Measurements from ENCODE around the gene LINGO3. TPM values are rescaled to one million over a fixed set of nuclear protein-coding genes. Genes with fewer than 3 reads are reported as not detected.

LINGO3 gene
- total and polyA plus RNA-seq, 2 experiments from 2014 or later, result not detected

- H4K20me1 ChIP-seq (ENCODE audit: insufficient read depth), result no peaks in the 10 kb centered on the region
- H3K27me3 ChIP-seq (replicated peaks; ENCODE audit: insufficient read depth), result no peaks in the 10 kb centered on the region
- no peaks in the 10 kb centered on the region for H3K9me3 ChIP-seq (ENCODE audit: low read depth)
- H2AFZ ChIP-seq, result no peak overlapping the region
- DNase-seq, result no peak
- peaks cover 12% of the 10 kb centered on the region; the same call in 1 of the 2 replicates for H3F3A ChIP-seq (ENCODE audit: insufficient read depth)
- no peaks in the 10 kb centered on the region for H3K4me1 ChIP-seq (ENCODE audit: insufficient read depth)
- no peak for TF ChIP-seq EZH2phosphoT487 (IDR thresholded peaks at IDR 0.05; ENCODE audit: insufficient read depth, low read depth)
- TF ChIP-seq EZH2 (IDR thresholded peaks at IDR 0.05; ENCODE audit: insufficient read depth, poor library complexity, severe bottlenecking), result no peak
- no peak overlapping the region for H3K27ac ChIP-seq
- in situ Hi-C loops (cut with MboI), result no loop called here
- no peaks in the 10 kb centered on the region for H3K9me2 ChIP-seq (ENCODE audit: insufficient read depth)
- H3K36me3 ChIP-seq (ENCODE audit: low read depth), result no peaks in the 10 kb centered on the region
- no peak overlapping the region for H3K4me2 ChIP-seq (ENCODE audit: unreplicated experiment)
- H3K4me3 ChIP-seq, result no peak overlapping the region
- peaks cover 4% of the 10 kb centered on the region; the same call in 1 of the 2 replicates for H3K79me2 ChIP-seq (ENCODE audit: insufficient read depth)
- H3K9ac ChIP-seq, result no peak overlapping the region
- 83 to 86% methylated on average over 16 to 20 of the region's 20 CpGs for WGBS, 2 experiments (ENCODE audit: low coverage in 1 of 2, low lambda C conversion rate in 2 of 2, missing lambda C conversion rate in 2 of 2)
Observed at GRCh38 chr19:2319551-2319950, 11.6 kb upstream of the LINGO3 start.

- WGBS, 2 experiments (ENCODE audit: low coverage in 1 of 2, low lambda C conversion rate in 2 of 2, missing lambda C conversion rate in 2 of 2), result 74 to 90% methylated on average over 6 of the region's 6 CpGs
- TF ChIP-seq EZH2phosphoT487 (IDR thresholded peaks at IDR 0.05; ENCODE audit: insufficient read depth, low read depth), result no peak
- TF ChIP-seq EZH2 (IDR thresholded peaks at IDR 0.05; ENCODE audit: insufficient read depth, poor library complexity, severe bottlenecking), result no peak
- Histone ChIP-seq H3K79me2 (ENCODE audit: insufficient read depth) (no peaks in the 10 kb centered on the region), H2AFZ (no peak overlapping the region), H3K9me3 (ENCODE audit: low read depth) (no peaks in the 10 kb centered on the region), H3K4me1 (ENCODE audit: insufficient read depth) (no peaks in the 10 kb centered on the region), H4K20me1 (ENCODE audit: insufficient read depth) (no peaks in the 10 kb centered on the region), H3K36me3 (ENCODE audit: low read depth) (no peaks in the 10 kb centered on the region), H3K27ac (no peak overlapping the region), H3K4me3 (no peak overlapping the region), H3K9ac (no peak overlapping the region), H3F3A (ENCODE audit: insufficient read depth) (peaks cover 12% of the 10 kb centered on the region; the same call in 1 of the 2 replicates), H3K27me3 (replicated peaks; ENCODE audit: insufficient read depth) (no peaks in the 10 kb centered on the region), H3K4me2 (ENCODE audit: unreplicated experiment) (no peak overlapping the region), H3K9me2 (ENCODE audit: insufficient read depth) (no peaks in the 10 kb centered on the region)
- in situ Hi-C loops (cut with MboI), result no loop called here
- DNase-seq, result no peak
Observed at GRCh38 chr19:2318923-2319322, 11.0 kb upstream of the LINGO3 start.

- Histone ChIP-seq H3K9ac (no peak overlapping the region), H3K27me3 (replicated peaks; ENCODE audit: insufficient read depth) (no peaks in the 10 kb centered on the region), H3K9me2 (ENCODE audit: insufficient read depth) (no peaks in the 10 kb centered on the region), H3K27ac (no peak overlapping the region), H3K4me2 (ENCODE audit: unreplicated experiment) (no peak overlapping the region), H3K36me3 (ENCODE audit: low read depth) (no peaks in the 10 kb centered on the region), H3K4me1 (ENCODE audit: insufficient read depth) (no peaks in the 10 kb centered on the region), H3K4me3 (no peak overlapping the region), H4K20me1 (ENCODE audit: insufficient read depth) (no peaks in the 10 kb centered on the region), H3K79me2 (ENCODE audit: insufficient read depth) (no peaks in the 10 kb centered on the region), H3F3A (ENCODE audit: insufficient read depth) (peaks cover 12% of the 10 kb centered on the region; the same call in 1 of the 2 replicates), H3K9me3 (ENCODE audit: low read depth) (no peaks in the 10 kb centered on the region), H2AFZ (no peak overlapping the region)
- no peak for DNase-seq
- in situ Hi-C loops (cut with MboI), result no loop called here
- TF ChIP-seq EZH2phosphoT487 (IDR thresholded peaks at IDR 0.05; ENCODE audit: insufficient read depth, low read depth) (no peak), EZH2 (IDR thresholded peaks at IDR 0.05; ENCODE audit: insufficient read depth, poor library complexity, severe bottlenecking) (no peak)
- 85 to 89% methylated on average over 22 to 25 of the region's 25 CpGs for WGBS, 2 experiments (ENCODE audit: low coverage in 1 of 2, low lambda C conversion rate in 2 of 2, missing lambda C conversion rate in 2 of 2)
Observed at GRCh38 chr19:2317756-2318155, 9.8 kb upstream of the LINGO3 start.

- 94 to 96% methylated on average over 12 to 13 of the region's 13 CpGs for WGBS, 2 experiments (ENCODE audit: low coverage in 1 of 2, low lambda C conversion rate in 2 of 2, missing lambda C conversion rate in 2 of 2)
- Histone ChIP-seq H3K79me2 (ENCODE audit: insufficient read depth) (no peaks in the 10 kb centered on the region), H3K9ac (no peak overlapping the region), H4K20me1 (ENCODE audit: insufficient read depth) (no peaks in the 10 kb centered on the region), H3K36me3 (ENCODE audit: low read depth) (no peaks in the 10 kb centered on the region), H3F3A (ENCODE audit: insufficient read depth) (peaks cover 12% of the 10 kb centered on the region; the same call in 1 of the 2 replicates), H3K4me2 (ENCODE audit: unreplicated experiment) (no peak overlapping the region), H3K4me3 (no peak overlapping the region), H3K4me1 (ENCODE audit: insufficient read depth) (no peaks in the 10 kb centered on the region), H3K27me3 (replicated peaks; ENCODE audit: insufficient read depth) (no peaks in the 10 kb centered on the region), H3K9me2 (ENCODE audit: insufficient read depth) (no peaks in the 10 kb centered on the region), H3K27ac (no peak overlapping the region), H2AFZ (no peak overlapping the region), H3K9me3 (ENCODE audit: low read depth) (no peaks in the 10 kb centered on the region)
- no peak for DNase-seq
- in situ Hi-C loops (cut with MboI), result no loop called here
- TF ChIP-seq EZH2 (IDR thresholded peaks at IDR 0.05; ENCODE audit: insufficient read depth, poor library complexity, severe bottlenecking), result no peak
- no peak for TF ChIP-seq EZH2phosphoT487 (IDR thresholded peaks at IDR 0.05; ENCODE audit: insufficient read depth, low read depth)
Observed at GRCh38 chr19:2317300-2317699, 9.3 kb upstream of the LINGO3 start.
